ENCODE results near the gene DGKG.

The DGKG gene

DNA sequence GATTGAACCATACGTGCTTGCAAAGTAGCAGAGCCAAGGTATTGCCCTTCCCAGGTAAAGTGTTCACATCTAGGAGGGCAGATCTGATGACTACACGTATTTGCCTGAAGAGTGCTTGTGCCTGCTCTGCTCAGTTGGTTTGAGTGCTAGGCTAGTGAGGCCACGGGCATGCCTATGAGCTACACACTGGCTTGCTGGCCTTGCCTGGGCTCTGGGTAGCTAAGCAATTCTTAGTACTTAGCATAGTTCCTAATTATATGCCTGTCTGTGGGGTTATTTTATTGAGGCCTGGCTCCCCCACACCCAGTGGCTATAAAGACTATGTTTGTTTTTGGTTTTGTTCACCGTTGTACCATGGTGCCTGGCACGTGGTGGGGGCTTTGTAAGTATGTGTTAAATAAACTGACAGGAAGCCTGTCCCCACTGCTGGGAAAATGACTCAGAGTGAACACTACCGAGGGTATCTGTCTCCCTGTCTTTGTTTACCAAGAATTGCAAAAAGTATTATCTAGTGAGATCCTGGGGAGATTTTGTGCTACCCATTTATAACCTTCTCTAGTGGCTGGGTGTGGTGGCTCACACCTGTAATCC lies 181.0 kb downstream of the DGKG start:
- FAIRE-seq, result no peak

DNA sequence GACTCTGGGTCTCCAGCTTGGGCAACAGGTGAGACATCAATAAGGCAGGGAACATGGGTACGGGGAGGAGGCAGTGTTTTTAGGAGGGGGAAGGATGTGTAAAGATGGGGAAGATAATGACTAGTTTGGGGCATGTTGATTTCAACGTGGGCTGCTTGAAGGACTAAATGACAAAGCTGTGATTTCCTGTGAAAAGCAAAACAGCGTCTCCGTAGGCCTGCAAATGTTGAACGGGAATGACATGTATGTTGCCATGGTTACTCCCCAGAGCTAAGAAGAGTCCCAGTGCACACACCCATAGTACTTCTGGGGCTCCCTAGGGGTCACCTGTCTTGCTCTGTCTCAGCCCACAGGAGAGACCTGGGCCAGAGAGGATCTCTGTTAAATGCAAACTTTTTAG lies 181.9 kb downstream of the DGKG start:
- no peak for FAIRE-seq
- DNase-seq (ENCODE audit: low spot score), result no peak

More for the DNA sequence above, 181.0 kb downstream of the DGKG start:
- no peak for DNase-seq (ENCODE audit: low spot score)

DNA sequence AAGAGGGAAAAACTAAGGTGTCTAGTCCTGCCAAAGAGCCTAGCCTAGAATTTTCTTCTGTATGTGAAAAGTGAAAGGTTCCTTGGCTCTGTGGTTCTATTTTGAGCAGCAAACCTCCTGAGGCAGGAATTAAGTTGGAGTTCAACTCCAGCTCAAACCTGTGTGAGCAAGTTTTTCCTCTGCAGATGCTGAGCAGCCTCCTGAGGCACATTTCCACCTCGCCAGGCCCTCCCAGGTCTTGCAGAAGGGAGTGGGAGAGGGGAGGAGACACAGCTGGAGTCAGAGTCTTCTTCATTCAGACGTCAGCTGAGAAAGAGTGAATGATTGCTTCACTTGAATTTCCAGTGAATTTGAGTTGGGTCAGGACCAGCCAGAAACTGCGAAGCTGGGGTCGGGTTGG lies 183.6 kb downstream of the DGKG start:
- no peak for DNase-seq (ENCODE audit: low spot score)
- FAIRE-seq, result no peak

DNA sequence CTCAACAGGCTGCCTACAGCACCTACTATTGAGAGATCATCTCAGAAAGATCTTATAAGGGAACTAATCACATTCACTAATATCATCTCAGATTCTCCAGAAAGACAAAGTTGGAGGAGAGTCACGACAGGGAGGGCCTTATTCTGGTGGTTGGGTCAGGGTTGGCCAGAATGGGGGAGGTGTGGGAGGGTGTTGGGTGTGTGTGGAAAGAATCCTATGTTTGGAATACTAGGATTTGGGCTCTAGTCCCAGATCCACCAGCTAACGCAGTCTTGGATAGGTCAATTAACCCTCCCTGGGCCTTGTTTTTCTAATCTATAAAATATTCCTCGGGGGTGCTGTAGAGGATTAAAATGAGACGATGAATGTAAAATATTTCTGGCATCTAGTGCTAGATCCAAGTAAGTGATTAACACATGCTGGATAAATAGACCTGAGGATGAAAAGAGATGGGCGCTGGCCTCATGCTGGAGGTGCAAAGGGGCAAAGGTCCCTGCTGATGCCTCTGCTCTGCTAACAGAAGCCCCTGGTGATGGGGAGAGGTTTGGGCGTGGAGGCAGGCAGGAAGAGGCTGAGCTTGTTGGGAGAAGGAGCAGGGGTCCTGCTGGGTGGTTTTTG lies 185.6 kb downstream of the DGKG start:
- DNase-seq (ENCODE audit: low spot score), result no peak

DNA sequence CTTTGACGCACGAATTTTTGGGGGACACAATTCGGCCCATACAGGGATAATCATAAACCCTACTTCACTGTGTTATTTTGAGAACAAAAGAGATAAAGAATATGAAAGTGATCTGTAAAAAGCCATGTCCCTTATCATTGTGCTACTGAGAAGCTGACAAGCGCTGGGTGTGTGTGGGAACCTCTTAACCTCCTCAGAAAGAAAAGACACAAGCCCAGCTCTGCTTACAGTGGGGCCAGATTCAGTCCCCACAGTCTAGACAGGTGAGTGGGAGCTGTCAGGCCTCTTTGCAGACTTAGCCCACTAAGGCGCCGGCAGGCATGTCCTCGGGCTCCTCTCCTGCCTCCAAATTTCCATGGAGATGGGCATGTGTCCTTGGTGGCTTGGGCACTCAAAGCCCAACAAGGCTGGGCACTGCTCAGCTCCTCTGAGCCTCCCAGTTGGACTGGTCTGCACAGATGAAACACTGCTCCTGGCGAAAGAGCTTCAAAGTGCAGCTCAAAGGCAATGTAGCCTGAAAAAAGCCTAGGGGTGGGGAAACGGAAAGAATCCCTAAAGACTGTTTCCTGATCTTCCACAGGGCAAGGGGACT lies 188.7 kb downstream of the DGKG start:
- DNase-seq (ENCODE audit: low spot score), result no peak
- FAIRE-seq, result no peak

More for the DNA sequence above, 185.6 kb downstream of the DGKG start:
- FAIRE-seq, result no peak

DNA sequence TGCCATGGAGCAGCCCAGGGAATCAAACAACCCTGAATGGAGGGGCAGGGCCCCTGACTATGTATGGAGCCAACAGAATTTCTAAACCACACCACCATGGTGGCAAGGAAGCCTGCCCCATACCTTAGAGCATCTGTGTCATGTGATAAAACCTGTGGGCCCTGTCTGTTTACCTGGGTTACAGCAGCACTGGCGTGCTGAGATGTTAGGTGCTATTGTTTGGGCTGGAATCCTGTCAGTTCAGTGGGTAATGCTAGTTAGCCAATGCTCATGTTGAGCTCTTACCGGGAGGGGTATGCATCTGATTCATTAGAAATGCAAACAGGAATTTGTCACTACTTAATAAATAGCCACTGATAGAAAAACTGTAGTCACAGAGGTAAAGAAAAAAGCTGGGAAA lies 189.7 kb downstream of the DGKG start:
- DNase-seq (ENCODE audit: low spot score) (no peak), FAIRE-seq (no peak)

DNA sequence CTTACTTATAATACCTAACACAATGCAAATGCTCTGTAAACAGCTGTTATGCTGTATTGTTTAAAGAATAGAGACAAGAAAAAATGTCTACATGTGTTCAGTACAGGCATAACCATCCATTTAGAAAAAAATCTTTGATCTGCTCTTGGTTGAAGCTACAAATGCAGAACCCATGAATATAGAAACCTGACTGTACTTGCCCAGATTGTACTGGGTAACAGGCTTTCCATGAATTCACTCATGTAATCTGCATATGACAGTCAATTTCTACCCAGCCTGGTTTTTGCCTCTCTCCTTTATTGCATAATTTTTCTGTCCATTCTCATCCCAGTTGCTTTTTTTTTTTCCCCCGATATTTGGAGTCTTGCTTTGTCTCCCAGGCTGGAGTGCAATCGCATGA lies 190.5 kb downstream of the DGKG start:
- FAIRE-seq (no peak), DNase-seq (ENCODE audit: low spot score) (no peak)

DNA sequence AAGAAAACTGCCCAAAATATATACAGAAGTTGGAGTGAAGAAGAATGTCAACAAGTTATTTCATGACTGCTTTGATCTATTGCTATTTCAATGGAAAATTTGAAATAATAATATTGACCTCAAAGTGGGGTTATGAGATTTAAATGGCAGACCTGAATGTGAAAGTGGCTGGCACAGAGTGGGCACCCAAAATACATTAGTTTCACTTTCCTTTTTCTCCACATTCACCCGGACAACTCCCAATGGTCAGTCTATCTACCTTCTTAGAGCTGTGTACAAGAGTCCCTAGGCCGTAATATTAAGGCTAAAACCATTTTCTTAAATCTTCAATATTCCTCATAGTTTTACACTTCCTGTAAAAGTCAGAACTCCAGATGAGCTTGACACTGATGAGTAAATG lies 191.5 kb downstream of the DGKG start:
- FAIRE-seq (no peak), DNase-seq (ENCODE audit: low spot score) (no peak)

DNA sequence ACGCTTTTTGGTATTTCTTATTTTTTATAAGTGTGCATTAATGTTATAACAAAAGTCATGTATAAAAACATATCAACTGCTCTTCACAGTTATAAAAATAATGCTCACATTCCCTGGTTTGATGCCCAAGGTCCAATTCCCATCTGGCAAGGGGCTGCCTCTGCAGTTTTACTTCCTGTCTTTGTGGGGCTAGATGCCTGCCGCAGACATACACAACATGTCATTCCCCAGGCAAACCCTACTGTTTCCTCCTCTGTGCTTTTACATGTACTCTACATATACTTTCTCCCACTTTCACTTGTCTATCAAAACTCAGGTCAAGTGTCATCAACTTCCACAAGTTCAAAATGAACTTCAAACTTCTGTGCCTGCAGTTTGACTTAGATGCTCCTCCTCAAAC lies 192.7 kb downstream of the DGKG start:
- FAIRE-seq, result no peak
- DNase-seq (ENCODE audit: low spot score), result no peak

DNA sequence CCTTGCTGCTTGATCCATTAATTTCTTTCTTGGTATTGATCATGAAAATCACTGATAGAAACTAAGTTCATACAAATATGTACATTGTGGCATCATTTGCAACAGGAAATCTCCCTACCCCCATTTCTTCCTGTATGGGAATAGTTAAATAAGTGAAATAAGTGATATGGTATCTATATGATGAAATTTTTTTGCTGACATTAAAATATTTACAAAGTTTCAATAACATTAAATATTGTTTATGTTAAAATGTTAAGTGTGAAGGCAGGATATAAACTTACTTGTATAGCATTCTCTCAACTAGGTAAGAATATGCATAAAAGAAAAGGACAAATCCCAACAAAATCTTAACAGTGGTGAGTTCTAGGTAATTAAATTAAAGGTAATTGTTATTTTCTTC lies 193.1 kb downstream of the DGKG start:
- FAIRE-seq (no peak), DNase-seq (ENCODE audit: low spot score) (no peak)

DNA sequence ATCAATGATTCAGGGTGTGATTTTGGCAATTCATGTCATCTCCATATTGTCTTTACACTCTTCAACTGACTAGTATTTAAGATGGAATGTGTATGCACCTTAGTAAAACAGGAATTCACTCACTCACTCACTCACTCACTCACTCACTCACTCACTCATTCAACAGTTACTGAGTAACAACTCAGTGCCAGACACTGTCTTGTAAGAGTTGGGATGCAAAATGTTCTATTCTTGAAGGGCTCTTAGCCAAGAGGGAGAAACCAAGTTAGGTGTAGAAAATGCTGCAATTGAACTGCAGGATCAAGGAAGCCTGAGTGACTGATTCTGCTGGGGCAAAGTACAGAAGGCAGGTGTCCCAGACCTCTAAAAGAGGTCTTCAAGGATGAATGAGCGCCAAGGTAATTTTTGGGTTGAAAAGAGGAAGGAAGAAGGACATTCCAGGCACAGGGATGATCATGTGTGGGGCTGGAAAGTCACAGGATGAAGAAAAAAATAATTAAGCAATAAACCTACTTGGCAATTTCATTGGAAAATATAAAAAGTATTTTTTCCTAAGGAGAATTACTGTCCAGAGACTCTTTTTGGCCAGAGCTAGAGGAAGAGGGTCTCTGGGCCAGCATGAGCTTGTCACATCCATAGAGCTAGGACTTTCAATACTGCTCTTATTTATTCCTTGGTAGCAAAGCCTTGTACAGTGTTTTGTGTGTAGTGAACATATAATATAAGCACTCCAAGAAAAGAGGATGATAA lies 194.2 kb downstream of the DGKG start:
- FAIRE-seq, result no peak
- DNase-seq (ENCODE audit: low spot score), result no peak

DNA sequence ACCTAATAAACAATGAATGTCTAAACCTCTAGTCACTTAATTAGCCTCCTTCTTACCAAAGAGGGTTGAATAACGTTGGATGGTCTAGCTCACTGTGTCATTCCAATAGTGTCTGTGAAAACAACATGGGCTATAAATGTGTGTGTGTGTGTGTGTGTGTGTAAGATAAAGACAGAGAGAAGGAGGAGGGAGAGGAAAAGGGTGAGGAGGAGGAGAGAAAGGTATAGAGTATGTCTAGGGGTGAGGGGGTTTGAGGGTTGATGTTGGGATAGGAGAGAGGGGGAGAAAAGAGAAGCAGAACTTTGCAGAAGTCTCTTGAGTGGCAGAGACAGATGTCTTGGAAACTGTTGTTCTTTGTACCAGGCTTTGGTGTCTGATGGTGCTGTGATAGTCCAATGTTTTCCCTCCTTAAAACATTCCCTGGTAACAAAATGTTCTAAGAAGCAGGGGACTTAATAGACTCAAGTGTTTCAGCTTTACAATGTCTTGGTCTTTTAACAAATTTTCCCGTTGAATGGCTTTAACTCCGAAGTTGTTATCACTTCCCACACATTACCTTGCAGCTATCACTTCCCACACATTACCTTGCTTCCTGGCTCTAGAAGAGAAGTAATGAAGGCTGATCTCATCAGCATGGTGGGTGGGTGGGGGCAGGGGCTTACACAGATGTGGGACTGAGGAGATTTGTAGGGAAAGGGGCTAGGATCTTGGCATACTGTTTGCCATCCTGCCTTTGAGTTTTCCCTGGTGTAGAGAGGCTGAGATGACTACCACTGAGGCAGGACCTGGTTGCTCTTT lies 195.3 kb downstream of the DGKG start:
- DNase-seq (ENCODE audit: low spot score), result no peak
- FAIRE-seq, result no peak

DNA sequence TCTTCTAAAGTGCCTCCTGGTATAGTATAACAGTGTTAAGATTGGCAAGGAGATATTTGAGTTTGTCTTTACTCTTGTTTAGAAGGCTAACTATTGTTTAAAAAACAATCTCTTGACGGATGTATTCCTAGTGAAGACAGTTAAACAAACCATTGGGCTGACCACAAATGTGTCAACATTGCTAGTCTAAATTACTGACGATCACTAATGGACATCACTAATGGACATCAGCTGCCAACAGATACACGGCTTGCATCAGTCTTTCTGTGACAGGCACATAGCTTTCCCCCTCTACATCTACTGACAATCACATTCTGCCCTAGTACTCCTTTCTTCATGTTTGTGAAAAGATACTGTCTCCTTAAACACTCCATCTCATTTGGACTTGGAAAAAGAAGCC lies 196.0 kb downstream of the DGKG start:
- FAIRE-seq (no peak), DNase-seq (ENCODE audit: low spot score) (no peak)

DNA sequence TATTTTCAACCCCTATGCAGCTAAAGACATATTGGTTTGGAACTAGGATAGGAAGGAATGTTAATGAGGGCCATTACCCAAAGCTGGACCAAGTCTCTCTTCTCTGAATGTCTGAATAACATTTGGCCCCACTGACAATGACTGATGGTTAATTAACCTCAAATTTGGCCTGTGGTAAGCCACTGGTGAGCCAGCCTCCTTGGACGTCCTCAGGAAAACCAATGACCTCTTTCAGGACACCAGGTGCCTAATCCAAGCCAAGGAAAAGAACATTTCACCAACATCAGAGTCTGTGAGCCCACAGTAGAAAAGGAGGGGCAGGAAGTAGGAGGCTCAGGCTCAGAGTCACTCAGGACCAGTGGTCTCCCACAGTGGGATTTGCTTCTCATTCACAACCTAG lies 196.7 kb downstream of the DGKG start:
- DNase-seq (ENCODE audit: low spot score) (no peak), FAIRE-seq (no peak)

DNA sequence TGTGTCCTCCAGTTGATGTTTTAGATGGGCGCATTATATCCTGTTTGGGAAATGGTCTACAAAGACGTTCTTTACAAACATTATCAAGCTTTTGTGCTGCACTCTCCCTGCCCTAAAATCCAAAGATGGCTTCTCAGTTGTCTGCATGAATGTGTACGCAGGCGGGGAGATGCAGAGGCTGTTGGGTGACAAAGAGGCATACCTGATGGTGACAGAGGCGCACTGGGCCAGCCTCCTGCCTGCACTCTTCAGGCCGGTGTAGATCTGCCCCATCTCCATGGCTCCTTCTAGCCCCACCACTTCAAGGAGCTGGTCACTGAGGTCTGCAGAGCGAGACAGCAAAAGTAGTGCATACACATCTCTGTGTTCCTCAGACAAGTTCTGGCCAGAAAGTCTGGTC lies 197.3 kb downstream of the DGKG start:
- no peak for DNase-seq (ENCODE audit: low spot score)
- no peak for FAIRE-seq

DNA sequence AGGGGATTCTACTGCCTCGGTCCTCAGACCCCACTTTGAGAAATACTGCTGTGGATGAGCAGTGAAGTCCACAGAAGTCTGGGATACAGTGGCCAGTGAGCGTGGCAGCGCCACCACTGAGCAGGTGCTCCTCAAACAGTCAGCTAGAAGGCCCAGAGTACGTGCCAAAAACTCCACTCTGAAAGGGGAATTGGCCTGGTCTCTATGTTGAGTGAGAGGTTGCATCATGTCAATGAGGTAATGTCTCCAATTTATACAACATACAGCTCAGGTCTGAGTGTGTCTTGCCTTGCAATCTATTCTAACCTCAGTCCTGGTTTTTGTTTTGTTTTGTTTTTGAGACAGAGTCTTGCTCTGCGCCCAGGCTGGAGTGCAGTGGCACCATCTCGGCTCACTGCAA lies 199.8 kb downstream of the DGKG start:
- DNase-seq (ENCODE audit: low spot score) (no peak), FAIRE-seq (no peak)

DNA sequence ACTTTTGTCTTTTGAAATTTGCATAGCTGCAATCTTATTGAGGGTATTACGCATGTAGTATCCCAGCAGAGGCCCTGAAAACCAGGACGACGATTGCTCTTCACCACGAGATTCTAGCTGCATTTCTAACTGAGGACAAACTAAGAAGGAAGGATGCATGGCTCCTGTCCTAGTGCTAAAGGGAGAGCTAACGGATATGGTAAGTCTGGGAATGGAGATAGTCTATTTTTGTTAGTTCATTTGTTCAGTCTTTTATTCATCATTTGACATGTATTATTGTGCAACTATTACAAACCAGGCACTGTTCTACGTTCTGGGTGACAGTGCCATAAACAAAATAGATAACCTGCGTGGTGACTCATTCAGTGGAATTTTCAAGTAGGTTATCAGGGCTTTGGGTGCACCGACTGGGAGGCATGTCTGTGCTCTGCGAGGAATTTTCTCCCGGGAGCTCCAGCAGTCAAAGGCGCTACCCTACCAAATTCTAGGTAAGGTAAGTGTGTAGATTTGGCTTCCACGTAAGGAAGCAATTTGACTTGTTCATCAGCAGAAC lies 201.3 kb downstream of the DGKG start:
- DNase-seq (ENCODE audit: low spot score) (no peak), FAIRE-seq (no peak)

DNA sequence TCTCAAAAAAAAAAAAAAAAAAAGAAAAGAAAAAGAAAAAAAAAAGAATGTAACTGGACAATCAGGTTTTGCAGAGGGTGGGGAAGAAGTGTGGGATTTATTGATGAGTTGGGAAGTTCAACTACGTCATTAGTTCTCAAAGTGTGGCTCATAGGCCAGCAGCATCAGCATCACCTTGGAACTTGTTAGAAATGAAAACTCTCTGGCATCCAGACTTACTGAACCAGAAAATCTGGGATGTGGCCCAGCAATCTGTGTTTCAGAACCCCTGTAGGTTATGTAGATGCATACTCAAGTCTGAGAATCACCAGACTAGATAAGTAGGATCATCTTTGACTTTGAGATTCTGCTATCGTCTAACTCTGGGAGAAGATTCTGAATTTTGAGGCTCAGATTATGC lies 207.4 kb downstream of the DGKG start:
- no peak for FAIRE-seq
- DNase-seq (ENCODE audit: low spot score), result no peak

DNA sequence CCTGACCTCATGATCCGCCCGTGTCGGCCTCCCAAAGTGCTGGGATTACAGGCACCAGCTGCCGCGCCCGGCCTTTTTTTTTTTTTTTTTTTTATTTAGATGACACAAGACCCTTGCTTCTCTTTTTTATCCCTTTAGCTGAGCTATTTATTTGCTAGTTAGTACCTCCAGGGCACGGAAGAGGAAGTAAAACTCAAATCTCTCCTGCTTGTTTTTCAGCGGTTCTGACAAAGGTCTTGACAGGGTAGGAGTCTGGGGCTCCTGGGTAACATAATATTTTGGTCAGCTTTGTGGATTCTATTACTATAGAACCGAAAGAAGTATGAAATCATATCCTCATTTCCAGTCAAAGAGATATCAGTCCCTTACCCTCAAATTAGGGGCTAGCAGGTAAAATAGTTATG lies 209.1 kb downstream of the DGKG start:
- DNase-seq (ENCODE audit: low spot score), result no peak

DNA sequence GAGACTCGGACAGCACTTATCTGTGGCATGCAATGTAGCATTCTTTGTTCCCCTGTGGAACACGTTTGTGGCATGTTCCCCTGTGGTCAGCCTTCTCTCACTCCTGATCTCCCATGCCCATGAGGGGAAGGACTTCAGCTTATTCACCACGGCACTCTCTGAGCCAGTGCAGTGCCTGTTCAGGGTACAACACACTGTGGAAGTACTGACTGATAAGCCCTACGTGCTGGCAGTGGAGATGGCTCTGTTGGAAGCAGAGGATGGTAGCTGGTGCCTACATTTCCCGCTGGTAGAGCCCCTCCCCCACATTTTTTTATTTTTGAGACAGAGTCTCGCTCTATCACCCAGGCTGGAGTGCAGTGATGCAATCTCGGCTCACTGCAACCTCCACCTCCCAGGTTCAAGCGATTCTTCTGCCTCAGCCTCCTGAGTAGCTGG lies 209.7 kb downstream of the DGKG start:
- DNase-seq (ENCODE audit: low spot score) (no peak), FAIRE-seq (no peak)

More for the DNA sequence above, 209.1 kb downstream of the DGKG start:
- FAIRE-seq, result no peak
